Epithelial cell of esophagus (primary cell): ENCODE measurements around the gene FBXL19.

Experiments
- DNase-seq: peaks from one replicate; pipeline ENCODE4 v3.0.0; 2010; ENCODE audit warnings: low read depth
- H3K4me3 ChIP-seq: 2 replicates; pipeline ENCODE4 v1.5.1; 2011; ENCODE audit warnings: mild to moderate bottlenecking, low read length, control low read depth
- CTCF ChIP-seq: IDR thresholded peaks from 2 replicates; pipeline ENCODE4 v1.5.1; 2011; ENCODE audit warnings: low read depth, mild to moderate bottlenecking, low read length, control low read depth, inconsistent platforms; ENCODE audit not compliant: insufficient read depth; ENCODE audit errors: missing control alignments

Gene FBXL19

GRCh38 chr16:30963925-30964511 lies 40.6 kb downstream of the FBXL19 start:
- no peak overlapping the region for H3K4me3 ChIP-seq
- no peak for DNase-seq
- TF ChIP-seq CTCF = no peak

- H3K4me3 ChIP-seq = no peak overlapping the region
- no peak for TF ChIP-seq CTCF
- DNase-seq = no peak
These were observed 41.3 kb downstream of the FBXL19 start for GRCh38 chr16:30964574-30965226.

- no peak for DNase-seq
- TF ChIP-seq CTCF = no peak
These were observed 42.1 kb downstream of the FBXL19 start for GRCh38 chr16:30965436-30965835.

GRCh38 chr16:30966033-30966619 lies 42.8 kb downstream of the FBXL19 start:
- H3K4me3 ChIP-seq = no peak overlapping the region
- no peak for DNase-seq
- TF ChIP-seq CTCF = no peak

More at GRCh38 chr16:30965436-30965835, 42.1 kb downstream of the FBXL19 start:
- no peak overlapping the region for H3K4me3 ChIP-seq

- H3K4me3 ChIP-seq = no peak overlapping the region
- DNase-seq = no peak
These were observed 44.4 kb downstream of the FBXL19 start for GRCh38 chr16:30967795-30968194.

GRCh38 chr16:30969246-30969842 lies 46.0 kb downstream of the FBXL19 start:
- DNase-seq = no peak
- no peak for TF ChIP-seq CTCF
- H3K4me3 ChIP-seq = no peak overlapping the region

More at GRCh38 chr16:30967795-30968194, 44.4 kb downstream of the FBXL19 start:
- no peak for TF ChIP-seq CTCF
